Measurements from ENCODE around the gene YWHAB.
"Not testable (repeated sequence)": the region's sequence is repeated elsewhere in the genome, so short reads cannot be mapped to it uniquely, and the experiment has no call there.

Gene YWHAB

DNA sequence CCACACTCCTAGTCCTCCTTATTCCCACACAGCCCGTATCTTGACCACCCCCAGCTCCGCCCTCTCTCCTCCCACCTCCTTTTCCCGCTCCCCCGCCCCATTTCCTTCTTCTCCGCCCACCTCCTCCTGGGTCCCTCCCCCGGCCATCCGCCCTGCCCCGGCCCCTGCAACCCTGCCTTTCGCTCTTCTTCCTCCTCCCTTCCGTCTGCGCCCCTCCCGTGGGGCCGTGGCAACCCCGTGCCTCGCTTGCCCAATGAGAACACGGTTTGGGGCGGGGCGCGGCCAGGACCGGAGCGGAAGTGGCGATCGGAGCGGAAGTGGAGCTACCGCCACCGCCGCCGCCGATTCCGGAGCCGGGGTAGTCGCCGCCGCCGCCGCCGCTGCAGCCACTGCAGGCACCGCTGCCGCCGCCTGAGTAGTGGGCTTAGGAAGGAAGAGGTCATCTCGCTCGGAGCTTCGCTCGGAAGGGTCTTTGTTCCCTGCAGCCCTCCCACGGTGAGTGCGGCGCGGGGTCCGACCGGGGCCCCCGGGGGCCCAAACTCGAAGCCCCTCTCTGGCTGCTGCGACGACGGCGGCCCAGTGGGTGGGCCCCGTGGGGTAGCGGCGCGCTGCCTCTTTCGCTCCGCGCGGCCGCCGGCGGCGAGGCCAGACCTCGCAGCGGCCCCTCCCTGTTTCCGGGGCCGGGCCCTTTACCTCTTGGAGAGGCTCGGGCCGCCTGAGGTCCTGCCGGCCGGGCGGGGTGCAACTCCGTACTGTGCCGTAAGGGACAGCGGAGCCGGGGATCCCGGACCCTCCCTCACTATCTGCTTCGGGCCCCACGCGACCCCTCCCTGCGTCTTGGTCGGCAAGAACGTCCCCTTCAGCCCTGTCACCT is at the start of gene YWHAB:
Gene YWHAB, plus strand, starts transcription at position 314 of the 874 bp plus-strand sequence. CDS start 15,829 bp downstream, outside the sequence.
- peak; percentile 80 for DNase-seq

- DNase-seq = no peak
Measured at GRCh38 chr20:44836601-44837120, 48.8 kb upstream of the YWHAB start.

DNA sequence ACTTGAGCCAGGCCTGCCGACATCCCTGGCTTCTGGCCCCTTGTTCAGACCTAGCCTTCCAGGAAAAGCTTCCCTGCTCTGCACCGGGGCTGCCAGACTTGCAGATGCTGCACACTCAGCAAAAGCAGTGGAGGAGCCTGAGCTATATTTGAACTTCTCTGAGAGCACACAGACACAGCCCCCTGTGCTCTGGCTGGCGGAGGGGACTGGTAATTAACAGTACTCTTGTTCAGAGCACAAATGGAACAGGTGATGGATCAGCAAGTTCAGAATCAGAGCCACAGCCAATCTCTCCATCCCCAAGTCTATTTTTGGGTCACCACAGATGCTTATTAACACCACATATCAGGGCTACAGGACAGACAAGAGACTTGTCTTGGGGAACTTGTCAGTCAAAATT is 47.6 kb upstream of the YWHAB start:
- DNase-seq = no peak

- no peak for DNase-seq
Measured at GRCh38 chr20:44838521-44838920, 47.0 kb upstream of the YWHAB start.

DNA sequence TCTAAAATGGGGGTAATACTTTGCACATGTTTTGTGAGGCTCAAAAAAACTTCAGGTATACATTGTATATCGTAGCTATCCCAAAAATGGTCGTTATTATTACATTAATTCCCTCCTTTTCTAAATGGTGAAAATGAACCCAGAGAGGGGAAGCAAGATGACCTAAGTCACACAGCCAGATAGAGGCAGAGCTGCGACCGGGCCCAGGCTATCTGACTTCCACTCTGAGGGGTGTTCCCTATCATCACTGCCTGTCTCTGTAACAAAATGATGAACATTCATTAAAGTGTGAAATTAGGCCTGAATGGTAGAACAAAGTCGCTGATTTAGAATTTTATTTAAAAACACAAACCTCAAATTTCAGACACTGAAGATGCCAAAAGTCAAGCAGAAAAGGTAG is 46.0 kb upstream of the YWHAB start:
- DNase-seq = no peak

DNA sequence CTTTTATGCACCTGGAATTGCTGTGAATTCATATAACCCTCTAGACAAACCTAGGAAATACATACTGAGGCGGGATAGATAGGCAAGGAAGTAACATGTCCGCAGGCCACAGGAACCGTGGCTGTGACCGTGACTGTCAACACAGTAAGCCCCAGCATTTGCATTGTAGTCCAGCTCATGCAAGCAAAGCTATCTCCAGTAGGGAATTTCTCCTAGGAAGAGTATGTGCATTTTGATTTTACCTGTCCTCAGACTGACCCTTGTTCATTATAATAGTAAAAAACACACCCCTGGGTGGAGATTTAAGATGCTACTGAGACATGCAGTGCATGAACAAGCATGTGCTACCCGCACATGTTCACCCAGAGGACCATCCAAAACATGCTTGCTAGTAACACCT is 44.7 kb upstream of the YWHAB start:
- no peak for DNase-seq

DNA sequence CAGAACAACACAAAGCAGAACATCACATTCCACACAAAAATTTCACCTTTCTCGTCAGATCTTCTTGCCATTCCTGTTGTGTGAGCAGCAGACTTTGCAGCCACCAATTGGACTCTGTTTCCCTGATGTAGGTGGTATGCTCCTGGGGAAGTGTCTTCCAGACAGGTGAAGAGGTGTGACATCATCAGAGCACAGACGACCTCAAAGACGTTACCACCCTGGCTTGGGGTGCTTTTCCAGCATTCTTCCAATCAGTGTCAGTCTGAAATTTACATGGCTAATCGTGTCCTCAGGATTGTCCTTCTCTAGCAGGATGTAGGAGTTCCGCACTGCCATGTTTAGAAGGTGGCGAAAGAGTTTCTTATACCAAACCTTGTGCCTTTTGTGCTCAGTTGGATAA is 43.5 kb upstream of the YWHAB start:
- no peak for DNase-seq

- DNase-seq = no peak
Measured at GRCh38 chr20:44843876-44844275, 41.6 kb upstream of the YWHAB start.

GRCh38 chr20:44848254-44849015 is 37.1 kb upstream of the YWHAB start:
- DNase-seq = no peak

DNA sequence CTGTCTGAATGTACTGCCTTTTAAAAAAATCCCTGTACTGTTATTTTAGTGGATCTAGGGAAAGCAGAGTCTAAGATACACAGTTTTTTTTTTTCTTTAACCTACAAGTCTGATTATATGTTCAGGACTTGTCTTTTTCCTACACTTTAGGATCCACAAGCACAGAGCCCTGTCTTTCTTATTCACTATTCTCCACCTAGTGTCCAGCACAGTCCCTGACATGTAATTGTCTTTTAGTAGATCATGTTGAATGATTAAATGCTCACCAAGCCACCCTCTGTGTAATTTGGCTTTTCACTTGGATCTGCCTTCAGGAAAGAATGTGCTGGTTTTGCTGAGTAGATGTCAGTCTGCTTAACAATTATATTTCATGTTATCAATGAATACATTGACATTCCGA is 35.8 kb upstream of the YWHAB start:
- DNase-seq = no peak

DNA sequence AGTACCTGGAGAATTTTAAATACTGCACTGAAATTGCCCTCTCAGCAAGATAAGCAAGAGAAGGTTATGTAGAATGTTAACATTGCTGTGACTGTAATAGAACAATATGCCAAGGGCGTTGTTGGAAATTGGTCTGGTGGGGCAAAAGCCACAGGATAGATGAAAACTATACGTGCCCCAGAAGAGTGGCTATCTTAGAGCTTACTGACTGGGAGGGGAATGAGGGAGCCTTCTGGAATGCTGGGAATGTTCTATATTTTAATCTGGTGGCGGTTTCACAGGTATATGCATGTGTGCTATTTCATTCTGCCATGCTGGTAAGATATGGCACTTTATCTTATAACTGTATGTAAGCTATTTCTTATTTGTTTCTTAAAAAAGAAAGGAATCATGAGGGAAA is 35.2 kb upstream of the YWHAB start:
- DNase-seq = no peak

- no peak for DNase-seq
Measured at GRCh38 chr20:44850837-44851236, 34.7 kb upstream of the YWHAB start.

DNA sequence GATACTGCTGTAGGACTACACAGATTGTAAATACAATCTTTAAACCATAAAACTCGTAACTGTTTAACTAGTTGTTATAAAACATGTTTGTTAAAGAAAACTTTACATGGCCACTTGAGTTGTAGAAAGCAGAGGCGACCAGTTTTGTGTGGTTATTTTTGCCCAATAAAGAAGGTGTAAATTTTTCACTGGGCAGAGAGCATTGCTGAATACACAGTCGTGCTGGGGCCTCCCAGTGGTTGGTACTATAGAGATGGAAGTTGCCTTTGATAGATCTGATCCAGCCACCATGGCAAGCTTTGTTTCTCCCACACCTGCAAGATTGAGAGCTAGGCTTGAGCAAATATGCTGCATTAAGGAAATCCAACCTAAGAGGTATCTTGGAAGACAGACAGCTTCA is 34.0 kb upstream of the YWHAB start:
- no peak for DNase-seq

- DNase-seq = no peak
Measured at GRCh38 chr20:44856442-44856841, 29.1 kb upstream of the YWHAB start.

- DNase-seq = no peak
Measured at GRCh38 chr20:44856856-44857448, 28.6 kb upstream of the YWHAB start.

DNA sequence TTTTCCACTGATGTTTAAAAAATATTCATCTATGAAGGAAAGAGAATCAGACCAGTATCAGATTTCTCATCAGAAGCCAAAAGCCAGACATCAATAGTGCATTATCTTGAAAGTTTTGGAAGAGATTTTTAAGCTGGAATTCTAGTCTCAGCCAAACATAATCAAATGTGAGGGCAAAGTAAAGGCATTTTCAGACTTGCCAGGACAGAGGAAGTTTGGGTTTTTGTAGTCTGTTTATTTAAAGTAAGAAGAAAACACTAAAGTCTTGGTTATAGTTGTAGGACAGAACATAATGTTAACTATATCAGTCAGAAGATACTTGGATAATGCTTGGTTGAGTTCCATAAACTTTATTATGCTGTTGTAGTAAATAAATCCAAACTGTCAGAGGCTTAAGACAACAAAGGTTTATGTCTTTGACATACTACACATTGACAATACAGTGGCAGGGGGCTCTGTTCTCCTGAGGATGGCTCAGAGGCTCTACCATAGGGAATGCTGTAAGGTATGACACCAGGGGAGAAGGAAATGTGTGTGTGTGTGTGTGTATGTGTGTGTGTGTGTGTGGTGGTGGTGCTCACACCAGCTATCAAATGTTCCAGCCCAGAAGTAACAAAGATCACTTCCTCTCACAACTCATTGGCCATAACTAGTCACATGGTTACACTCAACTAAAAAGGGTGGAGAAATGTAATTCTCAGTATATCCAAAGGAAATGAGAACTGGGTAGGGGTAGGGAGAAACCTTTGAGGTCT is 26.7 kb upstream of the YWHAB start:
- no peak for DNase-seq

DNA sequence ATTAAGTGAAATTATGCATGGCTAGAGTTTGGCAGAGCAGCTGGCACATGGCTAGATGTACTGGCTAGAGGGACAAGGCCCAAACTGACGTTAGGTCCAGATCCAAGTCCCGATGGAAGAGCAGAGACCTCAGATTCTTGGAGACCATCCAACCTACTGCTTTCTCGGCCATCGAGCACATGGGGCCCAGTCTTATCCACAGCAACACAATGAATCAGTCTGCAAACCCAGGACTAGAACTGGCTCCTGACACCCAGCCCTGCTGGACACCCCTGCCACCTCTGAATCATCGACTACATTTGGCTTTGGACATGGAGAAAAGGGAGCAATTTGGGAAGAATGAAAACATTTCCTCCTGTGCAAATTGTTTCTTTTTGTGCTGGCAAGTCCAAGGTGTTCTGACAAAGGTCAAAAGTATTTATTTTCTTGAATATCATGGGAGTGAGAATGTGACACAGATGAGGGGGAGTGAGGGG is 23.9 kb upstream of the YWHAB start:
- no peak for DNase-seq

DNA sequence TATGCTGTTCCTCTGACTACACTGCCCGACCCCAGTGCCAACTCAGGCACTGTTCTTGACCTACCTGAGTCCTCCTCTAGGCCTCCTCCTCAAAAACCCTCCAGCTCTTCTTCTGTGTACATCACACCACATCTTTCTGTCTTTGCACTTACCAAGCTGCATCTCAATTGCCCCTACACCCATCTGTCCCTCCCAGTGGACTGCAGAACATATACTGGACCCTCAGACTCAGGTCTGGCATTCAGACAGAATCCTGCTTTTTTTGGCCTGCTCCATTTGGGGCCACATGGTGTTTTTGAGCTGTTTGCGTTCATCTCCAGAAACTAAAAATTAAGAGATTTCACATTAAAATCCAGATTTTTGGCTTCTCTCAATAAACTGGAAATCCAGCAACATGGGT is 23.2 kb upstream of the YWHAB start:
- DNase-seq = no peak

GRCh38 chr20:44863365-44864084 is 22.0 kb upstream of the YWHAB start:
- peak; percentile 8 for DNase-seq

DNA sequence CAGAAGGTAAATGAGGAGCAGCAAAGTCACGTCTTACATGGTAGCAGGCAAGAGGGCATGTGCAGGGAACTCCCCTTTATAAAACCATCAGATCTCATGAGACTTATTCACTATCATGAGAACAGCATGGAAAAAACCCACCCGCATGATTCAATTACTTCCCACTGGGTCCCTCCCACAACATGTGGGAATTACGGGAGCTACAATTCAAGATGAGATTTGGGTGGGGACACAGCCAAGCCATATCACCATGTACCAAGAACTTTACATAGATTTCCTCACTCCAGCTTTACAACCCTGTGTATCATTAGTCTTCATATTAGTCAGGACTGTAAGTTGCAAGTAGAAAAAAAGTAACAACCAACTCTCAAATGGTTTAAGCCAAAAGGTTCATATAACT is 21.0 kb upstream of the YWHAB start:
- not testable (repeated sequence) for DNase-seq

- no peak for DNase-seq
Measured at GRCh38 chr20:44866703-44867335, 18.7 kb upstream of the YWHAB start.

Data from DMS79 treated with DMSO at 0.1 percent for 48 hours (cell line).